ENCODE measurements around the gene NXF1. TPM values are rescaled to one million over a fixed set of nuclear protein-coding genes. Genes with fewer than 3 reads are reported as not detected.

NXF1 gene
- total RNA-seq, 2 donors from 2014 or later, result 33.9 to 35.9 TPM

- no peaks in the 10 kb centered on the region for H3K9me3 ChIP-seq
- H3K27ac ChIP-seq, result no peak overlapping the region
- no peak overlapping the region for H3K4me3 ChIP-seq
- no peak for TF ChIP-seq CTCF (IDR thresholded peaks at IDR 0.05)
- H3K36me3 ChIP-seq, result peaks cover 86% of the 10 kb centered on the region
- H3K27me3 ChIP-seq, result no peaks in the 10 kb centered on the region
- DNase-seq (ENCODE audit: low spot score), result no peak
- no peaks in the 10 kb centered on the region for H3K4me1 ChIP-seq
These were observed 18.4 kb upstream of the NXF1 start for GRCh38 chr11:62823677-62824076.

- TF ChIP-seq CTCF (IDR thresholded peaks at IDR 0.05), result no peak
- H3K27me3 ChIP-seq, result no peaks in the 10 kb centered on the region
- no peak for DNase-seq (ENCODE audit: low spot score)
- no peak overlapping the region for H3K4me3 ChIP-seq
- H3K4me1 ChIP-seq, result no peaks in the 10 kb centered on the region
- H3K9me3 ChIP-seq, result no peaks in the 10 kb centered on the region
- H3K36me3 ChIP-seq, result peaks cover 52% of the 10 kb centered on the region
- H3K27ac ChIP-seq, result no peak overlapping the region
These were observed 11.9 kb upstream of the NXF1 start for GRCh38 chr11:62817129-62817528.

GRCh38 chr11:62816557-62816956 lies 11.3 kb upstream of the NXF1 start:
- no peak for DNase-seq (ENCODE audit: low spot score)
- H3K36me3 ChIP-seq, result peaks cover 46% of the 10 kb centered on the region
- H3K27me3 ChIP-seq, result no peaks in the 10 kb centered on the region
- no peak for TF ChIP-seq CTCF (IDR thresholded peaks at IDR 0.05)
- no peaks in the 10 kb centered on the region for H3K4me1 ChIP-seq
- no peak overlapping the region for H3K4me3 ChIP-seq
- no peak overlapping the region for H3K27ac ChIP-seq
- no peaks in the 10 kb centered on the region for H3K9me3 ChIP-seq

GRCh38 chr11:62811659-62812058 lies 6.4 kb upstream of the NXF1 start:
- no peak for DNase-seq (ENCODE audit: low spot score)
- TF ChIP-seq CTCF (IDR thresholded peaks at IDR 0.05), result no peak
- Histone ChIP-seq H3K27me3 (no peaks in the 10 kb centered on the region), H3K27ac (no peak overlapping the region), H3K9me3 (no peaks in the 10 kb centered on the region), H3K36me3 (peaks cover 13% of the 10 kb centered on the region), H3K4me3 (no peak overlapping the region), H3K4me1 (peaks cover 0 to 4% of the 10 kb centered on the region in 2 donors)

GRCh38 chr11:62810748-62811147 lies 5.5 kb upstream of the NXF1 start:
- Histone ChIP-seq H3K27me3 (no peaks in the 10 kb centered on the region), H3K4me3 (no peak overlapping the region), H3K9me3 (no peaks in the 10 kb centered on the region), H3K4me1 (peaks cover 0 to 13% of the 10 kb centered on the region in 2 donors), H3K27ac (no peak overlapping the region), H3K36me3 (peaks cover 12% of the 10 kb centered on the region)
- no peak for DNase-seq (ENCODE audit: low spot score)
- TF ChIP-seq CTCF (IDR thresholded peaks at IDR 0.05), result no peak

- Histone ChIP-seq H3K4me1 (peaks cover 0 to 33% of the 10 kb centered on the region in 2 donors), H3K36me3 (peaks cover 17% of the 10 kb centered on the region), H3K27ac (peak overlapping the region; percentile 91 to 93), H3K9me3 (no peaks in the 10 kb centered on the region), H3K4me3 (no peak overlapping the region), H3K27me3 (no peaks in the 10 kb centered on the region)
- no peak for TF ChIP-seq CTCF (IDR thresholded peaks at IDR 0.05)
- peak; percentile 76 for DNase-seq (ENCODE audit: low spot score)
These were observed 1.4 kb upstream of the NXF1 start for GRCh38 chr11:62806611-62807121.
